ENCODE data around the gene TTLL6.

Gene TTLL6

GRCh38 chr17:48757524-48757961 is 59.5 kb downstream of the TTLL6 start:
- no peak for DNase-seq

- DNase-seq: no peak
These were observed 60.2 kb downstream of the TTLL6 start for GRCh38 chr17:48756830-48757251.

- no peak for DNase-seq
These were observed 61.7 kb downstream of the TTLL6 start for GRCh38 chr17:48755356-48755755.

- no peak for DNase-seq
These were observed 62.3 kb downstream of the TTLL6 start for GRCh38 chr17:48754500-48755261.

- DNase-seq: no peak
These were observed 63.1 kb downstream of the TTLL6 start for GRCh38 chr17:48753794-48754499.

GRCh38 chr17:48752399-48753288 is 64.4 kb downstream of the TTLL6 start:
- DNase-seq: no peak

GRCh38 chr17:48751733-48752398 is 65.2 kb downstream of the TTLL6 start:
- no peak for DNase-seq

GRCh38 chr17:48751172-48751571 is 65.9 kb downstream of the TTLL6 start:
- no peak for DNase-seq

- DNase-seq: no peak
These were observed 67.1 kb downstream of the TTLL6 start for GRCh38 chr17:48749621-48750553.

GRCh38 chr17:48748718-48749566 is 68.1 kb downstream of the TTLL6 start:
- DNase-seq: no peak

GRCh38 chr17:48747445-48748363 is 69.3 kb downstream of the TTLL6 start:
- DNase-seq: no peak

GRCh38 chr17:48746916-48747444 is 70.0 kb downstream of the TTLL6 start:
- no peak for DNase-seq

- DNase-seq: no peak
These were observed 71.4 kb downstream of the TTLL6 start for GRCh38 chr17:48745381-48746275.

- no peak for DNase-seq
These were observed 76.5 kb downstream of the TTLL6 start for GRCh38 chr17:48740537-48740936.

GRCh38 chr17:48738803-48739526 is 78.1 kb downstream of the TTLL6 start:
- DNase-seq: no peak

- no peak for DNase-seq
These were observed 78.6 kb downstream of the TTLL6 start for GRCh38 chr17:48738424-48738802.

- DNase-seq: no peak
These were observed 79.5 kb downstream of the TTLL6 start for GRCh38 chr17:48737330-48738043.
